Measurements from ENCODE around the gene PCDHA1.

The PCDHA1 gene

DNA sequence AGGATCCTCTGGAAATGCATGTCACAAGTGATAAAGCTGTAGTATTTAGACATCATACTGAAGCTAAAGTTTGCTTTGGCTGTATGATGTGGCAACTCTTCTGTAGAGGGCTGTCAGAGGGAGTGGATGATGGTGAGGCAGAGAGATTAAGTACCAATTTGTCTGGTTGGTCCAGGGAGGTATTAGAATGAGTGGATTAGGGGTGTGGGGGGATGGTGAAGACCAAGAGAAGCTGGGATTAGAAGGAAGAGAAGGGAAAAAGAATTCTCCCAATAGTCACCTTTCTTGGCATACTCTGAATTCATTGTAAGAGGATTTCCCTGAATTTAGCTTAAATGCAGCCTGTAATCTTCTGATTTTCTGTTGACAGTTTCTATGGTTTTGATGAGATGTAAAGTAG lies 183.9 kb downstream of the PCDHA1 start:
- no peak overlapping the region for H3K27ac ChIP-seq

GRCh38 chr5:140973550-140973949 lies 187.6 kb downstream of the PCDHA1 start:
- TF ChIP-seq ZFX (IDR thresholded peaks at IDR 0.05; ENCODE audit: borderline replicate concordance) (no peak), CTCF (IDR thresholded peaks at IDR 0.05) (no peak)
- H3K27ac ChIP-seq: no peak overlapping the region

More for the DNA sequence above, 183.9 kb downstream of the PCDHA1 start:
- TF ChIP-seq ZFX (IDR thresholded peaks at IDR 0.05; ENCODE audit: borderline replicate concordance): no peak
- no peak for TF ChIP-seq CTCF (IDR thresholded peaks at IDR 0.05)

GRCh38 chr5:140977003-140977402 lies 191.1 kb downstream of the PCDHA1 start:
- TF ChIP-seq CTCF (IDR thresholded peaks at IDR 0.05) (no peak), ZFX (IDR thresholded peaks at IDR 0.05; ENCODE audit: borderline replicate concordance) (no peak)
- no peak overlapping the region for H3K27ac ChIP-seq

- no peak for TF ChIP-seq CTCF (IDR thresholded peaks at IDR 0.05)
- TF ChIP-seq ZFX (IDR thresholded peaks at IDR 0.05; ENCODE audit: borderline replicate concordance): no peak
- no peak overlapping the region for H3K27ac ChIP-seq
These were observed 192.3 kb downstream of the PCDHA1 start for GRCh38 chr5:140978260-140978659.

- no peak overlapping the region for H3K27ac ChIP-seq
These were observed 193.0 kb downstream of the PCDHA1 start for GRCh38 chr5:140978983-140979382.

DNA sequence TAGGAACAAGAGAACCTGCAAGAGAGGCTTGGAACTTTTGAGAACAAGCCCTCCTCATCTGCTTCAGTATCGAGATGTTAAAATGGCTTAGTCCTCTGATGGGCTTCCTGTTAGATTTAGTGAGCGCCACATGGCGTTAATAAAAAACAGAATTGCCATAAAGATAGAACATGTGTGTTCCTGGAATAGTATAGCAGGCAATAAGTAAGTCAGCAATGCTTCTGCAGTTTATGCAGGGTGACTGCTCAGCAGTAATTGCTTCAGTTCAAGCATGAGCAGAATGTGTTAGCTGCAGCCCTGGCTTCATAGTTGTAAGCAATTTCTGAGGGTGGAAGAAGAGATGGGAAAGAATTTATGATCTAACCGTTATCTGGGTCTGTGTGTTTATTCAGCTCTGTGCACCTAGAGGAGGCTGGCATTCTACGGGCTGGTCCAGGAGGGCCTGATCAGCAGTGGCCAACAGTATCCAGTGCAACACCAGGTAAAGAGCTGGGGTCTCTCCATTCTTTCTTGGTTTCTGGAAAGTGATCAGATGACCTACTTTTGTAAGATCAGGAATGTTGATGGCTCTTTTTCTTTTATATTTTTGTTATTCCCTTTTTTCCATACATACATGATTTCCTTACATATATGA lies 196.3 kb downstream of the PCDHA1 start:
- TF ChIP-seq ZFX (IDR thresholded peaks at IDR 0.05; ENCODE audit: borderline replicate concordance) (no peak), CTCF (IDR thresholded peaks at IDR 0.05) (no peak)

More at GRCh38 chr5:140978983-140979382, 193.0 kb downstream of the PCDHA1 start:
- TF ChIP-seq ZFX (IDR thresholded peaks at IDR 0.05; ENCODE audit: borderline replicate concordance): no peak
- no peak for TF ChIP-seq CTCF (IDR thresholded peaks at IDR 0.05)

DNA sequence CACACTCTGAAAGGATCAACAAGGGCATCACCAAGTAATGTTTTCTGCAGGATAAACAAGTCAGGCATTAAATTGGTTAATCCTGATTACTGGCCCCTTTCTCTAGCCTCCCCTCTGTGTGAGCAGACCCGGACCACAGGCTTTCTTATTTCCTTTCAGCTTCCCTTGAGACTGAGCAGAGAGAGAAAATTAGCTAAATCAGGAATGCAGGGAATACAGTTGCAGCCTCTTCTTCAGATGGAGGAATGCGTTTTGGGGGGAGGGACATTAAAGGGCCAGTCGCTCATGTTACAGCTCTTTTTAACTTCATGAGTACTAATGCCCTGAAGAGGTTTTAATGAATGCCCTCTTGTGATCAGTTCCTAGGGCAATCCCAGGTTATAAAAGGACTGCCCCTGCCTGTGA lies 200.2 kb downstream of the PCDHA1 start:
- no peak overlapping the region for H3K27ac ChIP-seq
- no peak for TF ChIP-seq CTCF (IDR thresholded peaks at IDR 0.05)
- TF ChIP-seq ZFX (IDR thresholded peaks at IDR 0.05; ENCODE audit: borderline replicate concordance): no peak

More for the DNA sequence above, 196.3 kb downstream of the PCDHA1 start:
- H3K27ac ChIP-seq: no peak overlapping the region

Data from 22Rv1 (cell line).